Measurements from ENCODE around the gene LSM4. TPM values are rescaled to one million over a fixed set of nuclear protein-coding genes. Genes with fewer than 3 reads are reported as not detected.

The LSM4 gene
- total and polyA plus RNA-seq, 7 donors, result 89.1 to 285 (median 144) TPM

GRCh38 chr19:18274781-18275356 lies 48.0 kb downstream of the LSM4 start:
- 8 to 52% methylated on average over 13 of the region's 13 CpGs for WGBS, 2 donors
- Histone ChIP-seq H3K36me3 (peaks cover 0 to 12% (median 10%) of the 10 kb centered on the region in 4 donors), H3K9me3 (no peaks in the 10 kb centered on the region), H3K27me3 (no peaks in the 10 kb centered on the region), H3K4me3 (peak overlapping the region in 2 of 4 donors; percentile 2 to 8), H3K4me1 (peaks cover 0 to 66% (median 60%) of the 10 kb centered on the region in 4 donors), H3K27ac (peak overlapping the region; percentile 75 to 100 (median 98))
- intact Hi-C loops (cut with DNase I), result loop anchor here (5.0 kb wide), 1 partner anchor 67 kb away; the partner anchor contains the start of gene PGPEP1
- TF ChIP-seq EP300 (IDR thresholded peaks at IDR 0.05) (peak in 2 of 4 donors; percentile 59 to 77), POLR2AphosphoS5 (IDR thresholded peaks at IDR 0.05) (peak; percentile 72 to 87 (median 82)), CTCF (IDR thresholded peaks at IDR 0.05) (peak in 2 of 4 experiments; percentile 20 to 22), POLR2A (IDR thresholded peaks at IDR 0.05) (no peak)
- DNase-seq, result peak; percentile 96

GRCh38 chr19:18274219-18274780 lies 48.6 kb downstream of the LSM4 start, which contains the start of gene IQCN:
Gene IQCN, minus strand, starts transcription at chr19:18274452. Its CDS starts 4,974 bp downstream, at chr19:18269478.
- peak; percentile 80 for DNase-seq
- H3K27ac ChIP-seq, result peak within 1 kb of the TSS; percentile 75 to 100 (median 98)
- no peaks in the 10 kb centered on the region for H3K9me3 ChIP-seq
- peaks cover 0 to 13% (median 10%) of the 10 kb centered on the region in 4 donors for H3K36me3 ChIP-seq
- no peak for TF ChIP-seq CTCF (IDR thresholded peaks at IDR 0.05)
- no peak for TF ChIP-seq EP300 (IDR thresholded peaks at IDR 0.05)
- TF ChIP-seq POLR2A (IDR thresholded peaks at IDR 0.05), result no peak
- TF ChIP-seq POLR2AphosphoS5 (IDR thresholded peaks at IDR 0.05), result no peak
- H3K4me3 ChIP-seq, result peak within 1 kb of the TSS in 2 of 4 donors; percentile 2 to 8
- no peaks in the 10 kb centered on the region for H3K27me3 ChIP-seq
- intact Hi-C loops (cut with DNase I), result no loop called here
- H3K4me1 ChIP-seq, result peaks cover 0 to 66% (median 60%) of the 10 kb centered on the region in 4 donors
- 61 to 69% methylated on average over 9 of the region's 9 CpGs for WGBS, 2 donors

GRCh38 chr19:18273561-18274218 lies 49.2 kb downstream of the LSM4 start:
- peaks cover 0 to 15% (median 6%) of the 10 kb centered on the region in 4 donors for H3K36me3 ChIP-seq
- TF ChIP-seq EP300 (IDR thresholded peaks at IDR 0.05), result no peak
- TF ChIP-seq CTCF (IDR thresholded peaks at IDR 0.05), result no peak
- TF ChIP-seq POLR2AphosphoS5 (IDR thresholded peaks at IDR 0.05), result no peak
- no peak for TF ChIP-seq POLR2A (IDR thresholded peaks at IDR 0.05)
- H3K27me3 ChIP-seq, result no peaks in the 10 kb centered on the region
- intact Hi-C loops (cut with DNase I), result no loop called here
- WGBS, 2 donors, result 91 to 95% methylated on average over 13 of the region's 13 CpGs
- peaks cover 0 to 61% (median 54%) of the 10 kb centered on the region in 4 donors for H3K4me1 ChIP-seq
- H3K4me3 ChIP-seq, result no peak overlapping the region
- H3K27ac ChIP-seq, result peak overlapping the region; percentile 75 to 100 (median 98)
- DNase-seq, result no peak
- H3K9me3 ChIP-seq, result no peaks in the 10 kb centered on the region

- intact Hi-C loops (cut with DNase I), result no loop called here
- Histone ChIP-seq H3K27ac (peak overlapping the region in 3 of 4 donors; percentile 5 to 11 (median 5)), H3K9me3 (no peaks in the 10 kb centered on the region), H3K27me3 (no peaks in the 10 kb centered on the region), H3K4me1 (peaks cover 0 to 38% (median 32%) of the 10 kb centered on the region in 4 donors), H3K4me3 (no peak overlapping the region), H3K36me3 (peaks cover 7 to 30% (median 13%) of the 10 kb centered on the region in 4 donors)
- TF ChIP-seq EP300 (IDR thresholded peaks at IDR 0.05), result no peak
- TF ChIP-seq POLR2AphosphoS5 (IDR thresholded peaks at IDR 0.05), result peak in 1 of 4 donors; percentile 9
- WGBS, 2 donors, result 72 to 75% methylated on average over 6 of the region's 6 CpGs
- DNase-seq, result no peak
Measured at GRCh38 chr19:18271433-18271841, 51.4 kb downstream of the LSM4 start.

GRCh38 chr19:18270326-18270725 lies 52.5 kb downstream of the LSM4 start:
- intact Hi-C loops (cut with DNase I), result no loop called here

More at GRCh38 chr19:18270326-18270725, 52.5 kb downstream of the LSM4 start:
- no peak for DNase-seq
- no peak for TF ChIP-seq EP300 (IDR thresholded peaks at IDR 0.05)
- TF ChIP-seq POLR2A (IDR thresholded peaks at IDR 0.05), result no peak
- TF ChIP-seq CTCF (IDR thresholded peaks at IDR 0.05), result no peak
- no peak for TF ChIP-seq POLR2AphosphoS5 (IDR thresholded peaks at IDR 0.05)
- Histone ChIP-seq H3K27ac (no peak overlapping the region), H3K4me3 (no peak overlapping the region), H3K4me1 (peaks cover 0 to 28% (median 21%) of the 10 kb centered on the region in 4 donors), H3K36me3 (peaks cover 14 to 41% (median 20%) of the 10 kb centered on the region in 4 donors), H3K27me3 (no peaks in the 10 kb centered on the region), H3K9me3 (no peaks in the 10 kb centered on the region)
- 88 to 94% methylated on average over 9 of the region's 9 CpGs for WGBS, 2 donors

Measured in sigmoid colon (tissue), 7 donors.